Prostate gland (tissue), 2 donors: Measurements from ENCODE around the gene LUZP1.

Source experiments
- POLR2A ChIP-seq: fragments of 450-650 bp; IDR thresholded peaks from one replicate; pipeline ENCODE4 v1.6.1; 2016; ENCODE audit warnings: antibody characterized with exemption, mild to moderate bottlenecking
- POLR2AphosphoS5 ChIP-seq: sonication (generic); formaldehyde crosslinking; IDR thresholded peaks from one replicate; pipeline ENCODE4 v1.6.1; 2017; ENCODE audit warnings: antibody characterized with exemption
- TF ChIP-seq, protein P1 (sequence below), 4 experiments: fragments of 200-600 bp in 2 of 4; fragments of 450-650 bp in 2 of 4; sonication (generic) in 2 of 4; IDR thresholded peaks; 1 replicate in 3 of 4; 2 replicates in 1 of 4; pipeline ENCODE4 v1.5.1; 2016 to 2019; ENCODE audit warnings: antibody characterized with exemption in 4 of 4, mild to moderate bottlenecking in 2 of 4, moderate library complexity in 2 of 4

DNA sequence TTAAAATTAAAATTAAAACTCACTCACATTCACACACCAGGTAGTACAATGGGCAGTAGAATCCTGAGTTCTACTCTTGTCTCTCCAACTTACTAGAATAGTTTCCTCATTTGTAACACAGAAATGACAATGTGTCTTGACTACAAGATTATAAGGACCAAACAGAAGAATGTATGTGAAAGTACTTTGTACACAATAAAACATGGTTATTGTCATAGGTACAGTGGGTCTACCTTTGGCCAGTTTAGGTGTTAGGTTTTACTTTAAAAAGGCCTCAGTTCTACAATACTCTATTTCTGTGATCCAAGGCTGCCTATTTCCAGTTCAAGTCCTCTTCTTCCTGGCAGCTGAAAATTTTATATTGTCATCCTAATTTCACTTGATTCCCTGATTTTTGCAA, 50.2 kb downstream of the LUZP1 start:
- TF ChIP-seq, protein P1, sequence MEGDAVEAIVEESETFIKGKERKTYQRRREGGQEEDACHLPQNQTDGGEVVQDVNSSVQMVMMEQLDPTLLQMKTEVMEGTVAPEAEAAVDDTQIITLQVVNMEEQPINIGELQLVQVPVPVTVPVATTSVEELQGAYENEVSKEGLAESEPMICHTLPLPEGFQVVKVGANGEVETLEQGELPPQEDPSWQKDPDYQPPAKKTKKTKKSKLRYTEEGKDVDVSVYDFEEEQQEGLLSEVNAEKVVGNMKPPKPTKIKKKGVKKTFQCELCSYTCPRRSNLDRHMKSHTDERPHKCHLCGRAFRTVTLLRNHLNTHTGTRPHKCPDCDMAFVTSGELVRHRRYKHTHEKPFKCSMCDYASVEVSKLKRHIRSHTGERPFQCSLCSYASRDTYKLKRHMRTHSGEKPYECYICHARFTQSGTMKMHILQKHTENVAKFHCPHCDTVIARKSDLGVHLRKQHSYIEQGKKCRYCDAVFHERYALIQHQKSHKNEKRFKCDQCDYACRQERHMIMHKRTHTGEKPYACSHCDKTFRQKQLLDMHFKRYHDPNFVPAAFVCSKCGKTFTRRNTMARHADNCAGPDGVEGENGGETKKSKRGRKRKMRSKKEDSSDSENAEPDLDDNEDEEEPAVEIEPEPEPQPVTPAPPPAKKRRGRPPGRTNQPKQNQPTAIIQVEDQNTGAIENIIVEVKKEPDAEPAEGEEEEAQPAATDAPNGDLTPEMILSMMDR (IDR thresholded peaks at IDR 0.05) = no peak
- TF ChIP-seq POLR2AphosphoS5 = no peak
- TF ChIP-seq POLR2A = no peak
